Right atrium auricular region (tissue), 2 donors: Measurements from ENCODE around the gene LRRC32. TPM values are rescaled to one million over a fixed set of nuclear protein-coding genes. Genes with fewer than 3 reads are reported as not detected.

Experiments
- DNase-seq: peaks from one replicate; pipeline ENCODE4 v3.0.0-alpha.2; 2019; ENCODE audit warnings: low spot score
- H3K27ac ChIP-seq, 2 donors: fragments of 200-600 bp; sonication (generic); 1 replicate in 1 of 2; 2 replicates in 1 of 2; pipeline ENCODE4 v1.5.1; 2016 to 2019
- H3K27me3 ChIP-seq, 2 donors: fragments of 200-600 bp; sonication (generic); one replicate each; pipeline versions ENCODE4 v1.5.1 to v1.6.0; 2017 to 2019
- H3K36me3 ChIP-seq: fragments of 200-600 bp; sonication (generic); one replicate; pipeline ENCODE4 v1.5.1; 2016
- H3K4me1 ChIP-seq, 2 donors: fragments of 200-600 bp; sonication (generic); one replicate each; pipeline versions ENCODE4 v1.5.1 to v1.6.0; 2017 to 2019
- H3K4me3 ChIP-seq, 2 donors: fragments of 200-600 bp; sonication (generic); 1 replicate in 1 of 2; 2 replicates in 1 of 2; pipeline ENCODE4 v1.5.1; 2017 to 2019; ENCODE audit warnings: mild to moderate bottlenecking in 1 of 2, moderate library complexity in 1 of 2
- H3K9me3 ChIP-seq, 2 donors: fragments of 200-600 bp; sonication (generic); one replicate each; pipeline ENCODE4 v1.5.1; 2019
- total RNA-seq, 2 donors: library from RNA; depleted of rRNA; stranded (reverse); fragments of >200 nt; gene quantifications; one replicate each; pipeline ENCODE4 v1.1.0, GENCODE V29; 2016
- TF ChIP-seq, protein P1 (sequence below), 2 donors: fragments of 200-600 bp; sonication (generic); IDR thresholded peaks; one replicate each; pipeline ENCODE4 v1.5.1; 2019; ENCODE audit warnings: antibody characterized with exemption in 2 of 2

LRRC32 gene
- total RNA-seq, 2 donors from 2014 or later = 37.9 to 56.0 TPM

GRCh38 chr11:76716268-76716667 lies 45.7 kb upstream of the LRRC32 start:
- TF ChIP-seq, protein P1, sequence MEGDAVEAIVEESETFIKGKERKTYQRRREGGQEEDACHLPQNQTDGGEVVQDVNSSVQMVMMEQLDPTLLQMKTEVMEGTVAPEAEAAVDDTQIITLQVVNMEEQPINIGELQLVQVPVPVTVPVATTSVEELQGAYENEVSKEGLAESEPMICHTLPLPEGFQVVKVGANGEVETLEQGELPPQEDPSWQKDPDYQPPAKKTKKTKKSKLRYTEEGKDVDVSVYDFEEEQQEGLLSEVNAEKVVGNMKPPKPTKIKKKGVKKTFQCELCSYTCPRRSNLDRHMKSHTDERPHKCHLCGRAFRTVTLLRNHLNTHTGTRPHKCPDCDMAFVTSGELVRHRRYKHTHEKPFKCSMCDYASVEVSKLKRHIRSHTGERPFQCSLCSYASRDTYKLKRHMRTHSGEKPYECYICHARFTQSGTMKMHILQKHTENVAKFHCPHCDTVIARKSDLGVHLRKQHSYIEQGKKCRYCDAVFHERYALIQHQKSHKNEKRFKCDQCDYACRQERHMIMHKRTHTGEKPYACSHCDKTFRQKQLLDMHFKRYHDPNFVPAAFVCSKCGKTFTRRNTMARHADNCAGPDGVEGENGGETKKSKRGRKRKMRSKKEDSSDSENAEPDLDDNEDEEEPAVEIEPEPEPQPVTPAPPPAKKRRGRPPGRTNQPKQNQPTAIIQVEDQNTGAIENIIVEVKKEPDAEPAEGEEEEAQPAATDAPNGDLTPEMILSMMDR (IDR thresholded peaks at IDR 0.05) = no peak
- Histone ChIP-seq H3K4me3 (no peak overlapping the region), H3K27ac (no peak overlapping the region), H3K36me3 (no peaks in the 10 kb centered on the region), H3K27me3 (no peaks in the 10 kb centered on the region), H3K4me1 (no peaks in the 10 kb centered on the region), H3K9me3 (no peaks in the 10 kb centered on the region)
- DNase-seq = no peak

DNA sequence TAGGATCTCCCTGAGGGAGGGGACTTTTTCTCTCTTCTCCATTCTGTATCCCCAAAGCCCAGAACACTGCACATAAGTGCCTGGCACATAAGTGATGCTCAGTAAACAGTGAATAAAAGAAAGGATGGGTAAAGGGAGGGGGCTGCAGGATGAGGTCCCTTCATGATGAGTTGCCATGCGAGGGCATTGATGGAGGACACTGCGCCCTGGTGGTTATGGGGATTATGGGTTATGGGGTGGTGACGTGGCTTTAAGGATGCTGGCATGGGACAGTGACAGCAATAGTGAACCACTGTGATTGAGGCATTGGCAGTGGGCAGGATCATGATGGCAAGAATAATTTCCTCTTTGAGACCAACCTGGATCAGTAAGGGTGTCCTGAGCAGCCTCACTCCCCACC lies 43.9 kb upstream of the LRRC32 start:
- no peaks in the 10 kb centered on the region for H3K36me3 ChIP-seq
- no peak overlapping the region for H3K4me3 ChIP-seq
- H3K27ac ChIP-seq = no peak overlapping the region
- TF ChIP-seq, protein P1 (IDR thresholded peaks at IDR 0.05) = no peak
- H3K27me3 ChIP-seq = no peaks in the 10 kb centered on the region
- no peaks in the 10 kb centered on the region for H3K9me3 ChIP-seq
- no peak for DNase-seq
- H3K4me1 ChIP-seq = no peaks in the 10 kb centered on the region

- Histone ChIP-seq H3K4me1 (no peaks in the 10 kb centered on the region), H3K36me3 (no peaks in the 10 kb centered on the region), H3K27ac (no peak overlapping the region), H3K4me3 (no peak overlapping the region), H3K27me3 (no peaks in the 10 kb centered on the region), H3K9me3 (no peaks in the 10 kb centered on the region)
- TF ChIP-seq, protein P1 (IDR thresholded peaks at IDR 0.05) = no peak
- no peak for DNase-seq
These were observed 43.0 kb upstream of the LRRC32 start for GRCh38 chr11:76713499-76713898.

GRCh38 chr11:76712125-76712524 lies 41.6 kb upstream of the LRRC32 start:
- DNase-seq = no peak
- no peak overlapping the region for H3K4me3 ChIP-seq
- H3K4me1 ChIP-seq = no peaks in the 10 kb centered on the region
- H3K27me3 ChIP-seq = no peaks in the 10 kb centered on the region
- no peak overlapping the region for H3K27ac ChIP-seq
- H3K36me3 ChIP-seq = no peaks in the 10 kb centered on the region
- TF ChIP-seq, protein P1 (IDR thresholded peaks at IDR 0.05) = no peak
- H3K9me3 ChIP-seq = no peaks in the 10 kb centered on the region

DNA sequence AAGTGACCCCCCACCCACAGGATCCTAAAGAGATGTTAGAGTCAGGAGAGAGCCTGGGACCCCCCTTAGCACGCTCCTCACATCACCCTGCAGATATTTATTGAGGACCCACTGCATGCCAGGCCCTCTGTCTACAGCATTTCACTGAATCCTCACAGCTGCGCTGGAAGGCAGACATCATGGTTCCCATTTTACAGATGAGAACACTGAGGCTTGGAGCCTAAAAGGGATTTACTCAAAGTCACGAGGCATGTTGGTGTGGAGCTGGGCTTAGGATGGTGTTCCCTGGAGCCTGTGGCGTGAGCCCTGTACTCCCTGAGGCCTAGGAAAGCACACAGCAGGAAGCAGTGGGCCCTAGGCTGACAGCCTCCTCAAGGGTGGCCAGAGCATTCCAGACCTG lies 39.2 kb upstream of the LRRC32 start:
- H3K36me3 ChIP-seq = no peaks in the 10 kb centered on the region
- no peak for DNase-seq
- H3K9me3 ChIP-seq = peaks cover 0 to 10% of the 10 kb centered on the region in 2 donors
- no peaks in the 10 kb centered on the region for H3K27me3 ChIP-seq
- no peak overlapping the region for H3K4me3 ChIP-seq
- TF ChIP-seq, protein P1 (IDR thresholded peaks at IDR 0.05) = no peak
- H3K4me1 ChIP-seq = no peaks in the 10 kb centered on the region
- no peak overlapping the region for H3K27ac ChIP-seq

- no peak overlapping the region for H3K4me3 ChIP-seq
- no peaks in the 10 kb centered on the region for H3K4me1 ChIP-seq
- no peak for DNase-seq
- no peaks in the 10 kb centered on the region for H3K27me3 ChIP-seq
- H3K36me3 ChIP-seq = no peaks in the 10 kb centered on the region
- no peak overlapping the region for H3K27ac ChIP-seq
- H3K9me3 ChIP-seq = peaks cover 0 to 10% of the 10 kb centered on the region in 2 donors
- TF ChIP-seq, protein P1 (IDR thresholded peaks at IDR 0.05) = no peak
These were observed 38.6 kb upstream of the LRRC32 start for GRCh38 chr11:76708972-76709660.
